Measurements from ENCODE around the gene JAG2. TPM values are rescaled to one million over a fixed set of nuclear protein-coding genes. Genes with fewer than 3 reads are reported as not detected.

JAG2 gene
- total RNA-seq, 1 experiment from 2014 or later = 1.3 TPM

DNA sequence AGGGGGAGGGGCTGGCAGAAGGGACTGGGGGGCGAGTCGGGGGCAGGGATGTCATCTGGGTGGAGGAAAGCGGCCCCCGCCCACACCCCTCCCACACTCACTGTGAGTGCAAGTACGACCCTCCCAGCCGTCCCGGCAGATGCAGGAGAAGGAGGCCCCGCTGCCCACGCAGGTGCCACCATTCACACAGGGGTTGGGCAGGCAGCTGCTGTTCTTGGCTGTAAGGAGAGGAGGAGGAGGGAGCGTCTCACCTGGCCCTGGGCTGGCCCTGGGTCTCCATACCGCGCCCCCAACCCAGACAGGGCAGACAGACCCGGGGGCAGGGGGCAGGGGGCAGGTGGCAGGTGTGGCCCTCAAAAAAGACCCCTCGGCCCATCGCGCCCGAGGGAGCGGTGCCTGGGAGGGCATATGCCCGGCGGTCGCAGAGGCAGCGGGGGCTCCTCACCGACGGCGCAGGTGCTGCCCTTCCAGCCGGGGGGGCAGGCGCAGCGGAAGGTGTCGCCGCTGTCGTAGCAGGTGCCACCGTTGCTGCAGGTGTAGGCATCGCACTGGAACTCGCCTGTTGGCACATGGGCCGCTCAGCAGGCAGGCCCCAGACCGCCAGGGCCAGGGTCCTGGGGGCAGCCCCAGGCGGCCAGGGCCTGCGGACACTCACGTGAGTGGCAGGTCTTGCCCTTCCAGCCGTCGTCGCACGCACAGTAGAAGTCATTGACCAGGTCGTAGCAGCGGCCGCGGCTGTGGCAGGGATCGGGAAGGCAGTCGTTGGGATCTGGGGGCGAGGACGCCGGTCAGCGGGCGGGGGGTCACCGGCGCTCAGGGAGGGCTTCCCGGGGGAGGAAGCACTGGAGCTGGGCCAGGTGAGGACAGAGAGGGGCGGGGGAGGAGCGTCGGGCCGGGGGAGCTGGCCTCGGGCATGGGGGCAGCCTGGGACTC is 20.6 kb downstream of the JAG2 start:
- in situ Hi-C loops (cut with HindIII; ENCODE audit: low pct_unique_long_range_greater_than_20kb, low sequenced_read_pairs) = no loop called here

DNA sequence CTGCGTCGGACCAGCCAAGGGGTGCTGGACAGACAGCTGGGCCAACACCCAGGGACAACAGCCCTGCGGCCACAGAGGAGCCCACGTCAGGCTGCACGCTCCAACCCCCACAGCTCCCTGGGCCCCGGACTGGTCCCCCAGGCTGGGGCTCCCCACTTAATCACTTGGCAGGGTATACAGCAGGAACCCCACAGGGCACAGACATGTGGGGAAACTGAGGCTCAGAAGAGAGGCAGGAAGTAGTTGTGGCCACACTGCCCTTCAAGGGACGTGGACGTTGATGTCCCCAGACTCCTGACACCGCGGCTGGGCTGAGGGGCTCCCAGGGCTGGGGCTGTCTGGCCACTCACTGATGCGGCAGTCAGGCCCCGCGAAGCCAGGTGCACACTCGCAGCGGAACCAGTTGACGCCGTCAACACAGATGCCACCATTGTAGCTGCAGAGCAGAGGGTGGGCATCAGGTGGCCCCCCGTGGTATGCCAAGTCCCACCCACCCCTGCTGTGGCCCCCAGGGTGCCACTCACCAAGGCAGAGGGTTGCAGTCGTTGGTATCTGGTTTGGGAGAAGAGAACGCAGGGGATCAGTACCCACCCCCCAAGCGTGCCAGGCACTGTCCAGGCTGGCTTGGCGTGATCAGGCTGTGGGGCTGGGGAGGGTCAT is 21.5 kb downstream of the JAG2 start:
- in situ Hi-C loops (cut with HindIII; ENCODE audit: low pct_unique_long_range_greater_than_20kb, low sequenced_read_pairs) = no loop called here
- no peak for DNase-seq (ENCODE audit: low read depth, low spot score)

More for the DNA sequence above, 20.6 kb downstream of the JAG2 start:
- no peak for DNase-seq (ENCODE audit: low read depth, low spot score)

DNA sequence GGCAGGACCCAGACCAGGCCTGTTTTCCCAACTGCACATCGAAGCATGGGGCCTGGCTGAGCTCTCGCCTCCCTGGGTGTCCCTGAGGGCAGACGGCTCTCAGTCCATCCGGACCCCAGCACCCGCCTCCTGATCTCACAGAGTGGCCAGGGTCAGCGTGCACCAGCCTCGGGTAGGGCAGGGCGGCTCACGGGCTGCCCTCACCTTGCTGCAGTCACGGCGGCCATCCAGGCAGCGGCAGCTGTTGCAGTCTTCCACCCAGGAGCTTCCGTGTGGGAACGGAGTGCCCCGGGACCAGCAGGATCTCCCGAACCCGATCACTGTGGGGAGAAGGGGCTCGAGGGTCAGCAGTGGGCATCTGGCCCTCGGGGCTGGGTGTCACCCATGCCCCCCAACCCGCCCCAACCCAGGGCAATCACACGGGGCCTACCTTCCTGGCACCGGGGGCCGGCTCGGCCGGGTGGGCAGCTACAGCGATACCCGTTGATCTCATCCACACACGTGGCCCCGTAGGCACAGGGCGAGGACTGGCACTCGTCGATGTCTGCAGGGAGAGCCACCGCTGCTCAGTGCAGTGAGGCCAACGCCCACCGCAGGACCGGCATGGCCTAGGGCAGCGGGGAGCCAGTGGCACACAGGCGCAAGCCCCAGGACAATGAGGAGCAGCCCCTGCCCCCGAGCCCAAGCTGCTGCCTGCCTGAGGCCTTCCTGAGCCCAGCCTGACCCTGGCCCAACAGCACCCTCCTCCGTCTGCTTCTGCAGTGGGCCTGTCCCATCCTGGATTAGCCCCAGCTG is 22.2 kb downstream of the JAG2 start:
- in situ Hi-C loops (cut with HindIII; ENCODE audit: low pct_unique_long_range_greater_than_20kb, low sequenced_read_pairs) = no loop called here
- no peak for DNase-seq (ENCODE audit: low read depth, low spot score)

DNA sequence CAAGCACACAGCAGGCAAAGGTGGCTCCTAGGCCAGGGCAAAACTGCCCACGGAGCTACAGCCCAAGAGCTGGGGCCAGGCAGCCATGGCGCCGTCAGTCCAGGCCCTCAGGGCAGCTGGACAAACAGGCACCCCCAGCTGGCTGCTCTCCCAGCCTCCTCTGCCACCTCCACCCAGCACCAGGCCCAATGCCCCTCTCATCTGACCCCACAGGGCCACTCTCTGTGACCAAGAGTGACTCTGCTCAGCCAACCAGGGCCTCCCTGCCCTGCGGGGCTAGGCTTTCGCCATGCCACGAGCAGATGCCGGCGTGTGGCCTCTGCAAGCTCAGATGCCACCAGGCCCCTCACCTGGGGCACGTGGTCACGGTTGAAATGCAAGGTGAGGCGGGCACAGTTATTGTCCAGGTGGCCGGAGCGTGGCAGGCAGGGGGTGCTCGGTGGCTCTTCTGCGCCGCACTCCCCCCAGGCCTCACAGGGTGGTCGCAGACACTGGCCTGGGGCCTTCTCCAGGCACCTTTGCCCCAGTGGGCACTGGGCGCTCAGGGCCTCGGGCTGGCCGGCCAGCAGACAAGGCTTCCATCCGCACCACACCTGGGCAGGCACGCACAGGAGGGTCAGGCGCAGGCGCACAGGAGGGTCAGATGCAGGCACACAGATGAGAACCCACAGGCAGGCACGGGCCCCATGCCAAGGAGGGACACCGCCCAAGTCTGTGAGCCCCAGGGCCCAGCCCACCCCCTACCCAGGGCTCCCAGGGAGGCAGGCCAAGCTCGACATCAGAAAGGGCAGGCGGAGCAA is 23.0 kb downstream of the JAG2 start:
- in situ Hi-C loops (cut with HindIII; ENCODE audit: low pct_unique_long_range_greater_than_20kb, low sequenced_read_pairs) = no loop called here
- DNase-seq (ENCODE audit: low read depth, low spot score) = no peak

DNA sequence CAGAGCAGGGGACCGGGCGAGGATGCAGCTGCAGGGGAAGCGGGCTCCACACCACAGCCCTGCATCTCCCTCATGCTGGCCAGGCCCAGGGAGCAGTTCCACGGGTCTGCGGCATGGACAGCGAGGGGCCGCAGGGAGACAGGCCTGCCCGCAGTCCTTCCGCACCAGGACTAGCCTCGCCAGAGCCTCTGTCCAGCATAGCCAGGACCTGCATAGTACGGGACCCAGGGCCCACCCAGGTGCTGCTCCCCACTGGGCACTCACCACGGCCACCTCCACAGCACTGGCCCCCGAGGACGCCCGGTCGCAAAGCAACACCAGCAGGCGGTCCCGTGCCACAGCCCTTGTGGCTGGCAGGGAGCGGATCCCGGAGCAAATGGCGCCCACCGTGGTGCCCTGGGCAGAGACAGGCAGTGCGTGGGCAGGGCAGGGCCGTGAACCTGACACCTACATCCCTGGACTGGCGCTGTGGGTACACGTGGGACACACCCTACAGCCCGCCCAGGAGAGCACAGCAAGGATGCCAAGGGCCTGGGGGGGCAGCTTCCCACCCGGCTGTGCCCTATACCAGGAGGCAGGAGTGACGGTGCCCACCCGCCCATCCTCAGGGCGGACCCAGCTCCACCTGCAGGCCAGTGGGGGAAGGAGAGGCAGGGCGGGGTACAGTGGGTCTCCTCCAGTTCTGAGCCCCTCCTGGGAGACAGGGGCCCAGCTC is 23.8 kb downstream of the JAG2 start:
- no peak for DNase-seq (ENCODE audit: low read depth, low spot score)
- in situ Hi-C loops (cut with HindIII; ENCODE audit: low pct_unique_long_range_greater_than_20kb, low sequenced_read_pairs) = no loop called here

DNA sequence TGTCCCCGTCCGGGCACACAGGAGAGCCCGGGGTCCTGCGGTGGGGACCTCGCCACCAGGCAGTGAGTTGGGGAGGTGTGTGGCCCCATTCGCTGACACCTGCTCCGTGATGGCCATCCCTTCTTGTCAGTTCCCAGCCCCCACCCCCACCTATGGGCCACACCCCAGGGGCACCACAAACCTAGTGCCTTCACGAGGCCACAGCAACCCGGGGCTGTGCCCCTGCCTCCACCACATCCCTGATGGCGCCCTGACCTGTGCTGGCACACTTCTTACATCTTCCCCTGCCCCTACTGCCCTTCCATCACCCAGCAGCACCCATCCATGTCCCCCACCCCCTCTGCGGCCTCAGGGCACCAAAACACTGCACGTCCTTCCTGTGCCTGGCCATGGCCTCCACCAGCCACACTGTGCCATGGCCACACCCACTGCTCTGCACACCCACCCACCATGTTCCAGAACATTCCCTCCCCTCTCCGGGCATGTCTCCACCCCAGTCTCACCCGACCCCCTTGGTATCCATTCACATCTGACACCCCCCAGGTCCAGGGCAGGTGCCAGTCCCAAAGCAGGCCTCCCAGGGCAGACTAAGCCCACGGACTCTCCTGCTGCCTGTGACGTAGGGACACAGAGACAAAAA is 24.4 kb downstream of the JAG2 start:
- in situ Hi-C loops (cut with HindIII; ENCODE audit: low pct_unique_long_range_greater_than_20kb, low sequenced_read_pairs) = no loop called here

DNA sequence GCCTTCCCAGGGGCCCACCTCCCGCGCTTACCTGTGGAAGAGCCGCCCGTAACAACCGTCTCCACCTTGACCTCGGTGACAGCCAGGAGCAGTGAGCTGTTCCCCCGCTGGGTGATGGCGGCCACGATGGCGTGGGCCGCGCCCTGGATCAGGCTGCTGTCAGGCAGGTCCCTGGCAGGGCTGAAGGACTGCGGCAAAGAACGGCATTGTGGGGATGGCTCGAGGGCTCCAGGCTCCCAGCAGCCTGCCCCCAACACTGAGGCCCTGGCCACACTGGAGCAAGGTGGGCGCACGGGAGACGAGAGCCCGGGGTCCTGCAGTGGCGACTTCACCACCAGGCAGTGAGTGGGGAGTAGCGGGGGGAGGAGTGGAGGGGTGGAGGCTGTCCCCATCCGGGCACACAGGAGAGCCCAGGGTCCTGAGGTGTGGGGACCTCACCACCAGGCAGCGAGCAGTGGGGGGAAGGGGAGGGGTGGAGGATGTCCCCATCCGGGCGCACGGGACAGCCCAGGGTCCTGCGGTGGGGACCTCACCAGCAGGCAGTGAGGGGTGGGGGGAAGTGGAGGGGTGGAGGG is 25.0 kb downstream of the JAG2 start:
- in situ Hi-C loops (cut with HindIII; ENCODE audit: low pct_unique_long_range_greater_than_20kb, low sequenced_read_pairs) = no loop called here

More for the DNA sequence above, 24.4 kb downstream of the JAG2 start:
- DNase-seq (ENCODE audit: low read depth, low spot score) = no peak

DNA sequence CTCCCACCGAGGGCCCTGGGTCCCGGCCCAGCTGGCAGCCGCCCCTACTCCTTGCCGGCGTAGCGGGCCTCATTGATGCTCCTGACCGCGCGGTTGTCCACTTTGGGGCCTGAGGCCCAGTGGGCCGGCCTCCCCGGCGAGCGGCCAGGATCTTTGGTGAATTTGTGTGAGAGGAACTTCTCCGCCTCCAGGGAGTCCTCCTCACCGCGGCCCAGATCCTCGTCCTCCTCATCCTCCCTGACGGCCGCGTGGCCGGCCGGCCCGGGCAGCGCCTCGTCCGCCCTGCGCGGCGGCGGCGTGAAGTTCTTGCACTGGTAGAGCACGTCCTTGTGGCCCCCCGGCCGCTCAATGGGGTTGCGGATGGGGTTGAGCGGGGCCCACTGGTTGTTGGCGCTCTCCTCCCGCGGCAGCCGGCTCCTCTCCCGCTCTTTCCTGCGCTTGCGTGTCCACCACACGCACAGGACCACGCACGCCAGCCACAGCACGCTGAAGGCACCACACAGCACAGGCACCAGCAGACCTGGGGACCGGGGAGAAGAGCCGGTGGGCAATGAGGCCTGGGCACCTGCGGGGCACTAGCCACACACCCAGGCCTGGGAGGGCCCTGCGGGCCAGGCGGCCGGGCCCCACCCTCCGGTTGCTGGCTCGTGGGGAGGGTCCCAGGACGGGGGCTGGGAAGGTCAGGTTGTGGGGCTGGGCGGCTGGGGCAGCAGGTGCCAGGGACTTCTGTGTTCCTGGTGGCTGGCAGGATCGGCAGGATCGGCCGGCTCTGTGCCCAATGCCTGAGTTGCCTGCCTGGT is 25.7 kb downstream of the JAG2 start:
- no peak for DNase-seq (ENCODE audit: low read depth, low spot score)
- in situ Hi-C loops (cut with HindIII; ENCODE audit: low pct_unique_long_range_greater_than_20kb, low sequenced_read_pairs) = no loop called here

More for the DNA sequence above, 25.0 kb downstream of the JAG2 start:
- DNase-seq (ENCODE audit: low read depth, low spot score) = no peak

DNA sequence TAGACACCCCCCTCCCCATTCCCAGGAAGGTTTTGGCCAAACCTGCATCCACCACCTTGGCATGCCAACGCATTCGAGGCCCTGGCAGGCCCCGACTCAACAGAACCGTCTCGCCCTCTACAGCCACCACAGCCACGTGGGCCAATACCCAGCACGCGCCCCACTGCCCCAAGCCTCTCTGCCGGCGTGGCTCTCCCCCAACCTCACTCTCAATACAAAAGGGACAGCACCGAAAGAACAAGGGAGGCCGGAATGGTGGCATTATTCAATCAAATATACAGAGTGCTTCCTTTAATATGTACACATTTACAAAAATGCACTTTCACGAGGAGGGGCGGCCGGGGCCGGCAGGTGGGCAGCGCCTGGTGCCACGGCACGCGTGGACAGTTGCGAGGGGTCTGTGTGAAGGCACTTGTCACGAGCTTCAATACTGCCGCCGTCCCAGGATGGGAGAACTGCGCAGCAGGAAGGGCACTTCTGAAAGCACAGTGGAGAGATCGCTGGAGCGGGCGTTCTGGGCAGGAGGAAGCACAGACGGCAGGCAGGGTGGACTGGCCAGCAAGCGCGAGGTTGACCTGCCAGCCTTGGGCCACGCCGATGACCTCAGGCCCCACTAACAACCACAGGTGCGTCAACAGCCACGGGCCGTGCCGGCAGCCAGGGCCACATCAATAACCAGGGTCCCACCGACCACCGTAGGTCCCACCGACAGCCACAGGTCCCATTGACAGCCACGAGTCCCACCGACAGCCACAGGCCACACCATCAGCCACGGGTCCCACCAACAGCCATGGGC is 26.9 kb downstream of the JAG2 start:
- no peak for DNase-seq (ENCODE audit: low read depth, low spot score)
- in situ Hi-C loops (cut with HindIII; ENCODE audit: low pct_unique_long_range_greater_than_20kb, low sequenced_read_pairs) = no loop called here

DNA sequence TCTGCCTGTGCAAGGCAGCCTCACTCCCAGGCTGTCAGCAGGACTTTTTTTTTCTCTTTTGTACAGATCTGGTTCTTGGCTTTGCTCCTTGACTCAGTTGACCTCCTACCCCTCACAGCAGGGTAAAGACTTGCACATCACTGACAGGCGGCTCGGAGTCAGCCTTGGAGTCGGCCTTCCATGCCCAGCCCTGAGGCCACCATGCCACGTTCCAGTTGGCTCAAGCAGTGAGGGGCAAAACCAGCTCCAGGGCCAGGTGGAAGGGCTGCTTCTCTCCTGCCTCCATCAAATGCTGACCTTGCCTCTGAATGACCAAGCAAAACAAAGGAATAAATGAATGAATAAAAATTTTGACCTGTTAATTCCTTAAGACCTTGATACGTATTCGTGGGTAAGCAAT is 27.6 kb downstream of the JAG2 start:
- no peak for DNase-seq (ENCODE audit: low read depth, low spot score)
- in situ Hi-C loops (cut with HindIII; ENCODE audit: low pct_unique_long_range_greater_than_20kb, low sequenced_read_pairs) = no loop called here

DNA sequence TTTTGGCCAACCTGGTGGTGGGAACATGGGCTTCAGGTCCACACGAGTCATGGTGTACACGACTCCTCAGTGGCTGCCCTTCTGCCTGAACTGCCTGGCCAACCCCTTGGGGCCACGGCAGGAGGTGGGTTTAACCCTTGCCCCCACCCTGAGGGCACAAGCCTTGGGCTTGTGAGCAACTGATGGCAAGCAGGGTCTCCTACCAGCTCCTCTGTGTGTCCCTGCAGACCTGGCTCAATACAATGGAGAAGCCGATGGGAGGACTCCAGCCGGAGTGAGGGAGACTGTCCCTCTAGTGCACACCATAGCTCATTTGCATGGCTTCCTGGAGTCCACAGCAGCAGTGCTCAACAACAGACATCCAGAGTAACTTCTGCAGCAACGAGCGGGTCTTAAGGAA is 28.0 kb downstream of the JAG2 start:
- in situ Hi-C loops (cut with HindIII; ENCODE audit: low pct_unique_long_range_greater_than_20kb, low sequenced_read_pairs) = no loop called here
- DNase-seq (ENCODE audit: low read depth, low spot score) = no peak

DNA sequence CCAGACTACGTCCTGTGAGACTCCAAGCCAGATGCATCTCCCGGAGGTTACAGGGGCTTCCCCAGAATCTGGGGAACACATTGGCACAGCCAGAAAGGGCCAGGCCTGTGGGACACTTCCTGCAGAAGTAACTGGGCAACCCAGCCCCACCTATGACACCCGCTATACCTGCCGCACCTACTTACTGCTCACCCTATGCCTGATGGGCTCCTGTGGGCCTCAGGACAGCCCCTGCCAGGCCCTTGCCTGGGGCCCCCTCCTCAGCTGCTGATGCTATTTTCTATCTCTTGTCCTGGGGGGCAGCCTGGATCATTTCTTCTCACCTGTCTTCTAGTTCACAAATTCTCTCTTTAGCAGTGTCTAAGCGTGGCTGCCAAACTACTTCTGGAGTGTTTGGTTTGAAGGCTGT is 28.7 kb downstream of the JAG2 start:
- DNase-seq (ENCODE audit: low read depth, low spot score) = no peak
- in situ Hi-C loops (cut with HindIII; ENCODE audit: low pct_unique_long_range_greater_than_20kb, low sequenced_read_pairs) = no loop called here

DNA sequence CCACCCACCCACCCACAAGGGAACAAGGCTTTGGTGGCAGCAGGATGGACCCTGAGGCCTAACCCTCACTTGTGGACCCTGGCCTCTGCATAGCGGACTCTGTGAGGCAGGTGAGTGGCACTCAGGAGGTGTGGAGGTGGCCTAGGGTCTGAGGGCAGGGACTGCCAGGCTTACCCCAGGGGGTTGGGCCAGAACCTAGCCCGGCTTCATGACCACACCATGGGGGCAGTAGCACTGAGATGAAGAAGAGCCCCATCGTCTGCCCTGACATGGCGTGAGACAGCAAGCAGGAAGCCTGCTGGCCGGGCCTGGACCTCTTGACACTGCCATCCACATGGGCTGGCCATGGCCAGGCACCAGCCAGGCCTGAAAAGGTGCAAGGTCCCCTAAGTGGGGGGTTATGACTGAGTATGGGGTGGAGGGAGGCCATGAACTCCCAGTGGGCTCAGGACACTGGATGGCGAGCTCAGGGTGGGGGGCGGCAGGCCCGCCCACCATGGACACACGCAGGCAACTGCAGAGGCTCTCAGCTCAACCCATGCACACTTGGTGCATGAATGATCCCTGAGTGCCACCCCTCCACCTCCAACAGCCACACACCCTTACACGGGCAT is 29.3 kb downstream of the JAG2 start:
- in situ Hi-C loops (cut with HindIII; ENCODE audit: low pct_unique_long_range_greater_than_20kb, low sequenced_read_pairs) = no loop called here
- no peak for DNase-seq (ENCODE audit: low read depth, low spot score)

DNA sequence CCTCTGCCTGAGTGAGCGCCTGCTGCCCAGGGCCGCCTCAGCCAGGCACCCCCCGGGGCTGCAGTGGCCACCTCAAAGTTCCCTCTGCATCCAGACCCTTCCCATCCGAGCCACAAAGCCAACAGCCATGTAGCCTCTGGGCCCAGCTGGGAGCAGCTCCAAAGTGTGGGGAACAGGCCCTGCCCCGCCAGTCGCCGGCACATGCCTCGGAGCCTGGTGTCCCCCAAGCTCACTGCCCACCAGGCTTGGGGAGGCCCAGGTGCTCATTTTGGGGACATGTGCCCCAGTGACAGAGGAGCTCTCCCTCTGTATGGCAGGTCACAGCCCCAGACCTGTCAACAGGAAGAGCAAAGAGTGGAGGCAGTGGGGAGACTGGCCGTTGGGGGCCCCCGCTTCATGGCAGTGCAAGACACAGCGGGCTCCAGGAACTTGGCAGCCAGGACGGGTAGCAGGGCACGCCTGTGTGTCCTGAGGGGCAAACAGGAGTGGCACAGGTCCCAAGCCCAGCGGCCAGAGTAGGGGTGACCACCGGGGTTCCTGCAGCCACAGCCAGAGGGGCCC is 29.9 kb downstream of the JAG2 start:
- in situ Hi-C loops (cut with HindIII; ENCODE audit: low pct_unique_long_range_greater_than_20kb, low sequenced_read_pairs) = no loop called here
- DNase-seq (ENCODE audit: low read depth, low spot score) = no peak

Data from SK-MEL-5 (cell line).